ENCODE measurements around the gene HSPA14. TPM values are rescaled to one million over a fixed set of nuclear protein-coding genes. Genes with fewer than 3 reads are reported as not detected.

Gene HSPA14
- total and polyA plus RNA-seq, 2 of the 4 experiments (the other 2 are of a cell fraction): 10.3 to 11.8 TPM

GRCh38 chr10:14820010-14820774 is 17.9 kb upstream of the HSPA14 start:
- H2AK5ac ChIP-seq (ENCODE audit: low read depth, low read length): peak overlapping the region; percentile 92; the same call in 1 of the 2 replicates
- H3K14ac ChIP-seq (replicated peaks; ENCODE audit: low read depth, low read length): peak overlapping the region; percentile 55; the same call in 1 of the 2 replicates
- CTCF ChIA-PET: interaction anchor here (0.5 kb wide), 1 partner anchor 284 kb away, joined by 3 read pairs; no protein-coding TSS in a partner anchor
- no peaks in the 10 kb centered on the region; the same call in 1 of the 2 replicates for H3K27me3 ChIP-seq (ENCODE audit: control insufficient read depth, insufficient read depth, low read length)
- peak overlapping the region; percentile 12 to 49; a peak in 3 of 4 replicates for H4K8ac ChIP-seq (ENCODE audit: low read depth in 2 of 2, low read length in 2 of 2)
- H2BK5ac ChIP-seq (ENCODE audit: low read depth, low read length, poor library complexity, severe bottlenecking): peak overlapping the region; percentile 29
- no peak overlapping the region for H2AK9ac ChIP-seq (replicated peaks; ENCODE audit: low read depth, low read length, poor library complexity)
- H4K91ac ChIP-seq (ENCODE audit: insufficient read depth, low read depth, low read length): peak overlapping the region; percentile 72
- H4K20me1 ChIP-seq (ENCODE audit: insufficient read depth, low read length): no peaks in the 10 kb centered on the region
- H3K36me3 ChIP-seq (ENCODE audit: control insufficient read depth, insufficient read depth, low read length): no peaks in the 10 kb centered on the region
- WGBS, 2 experiments (ENCODE audit: extremely low coverage in 2 of 2, insufficient read length in 1 of 2): no CpG with 5 or more reads among the region's 10 CpGs
- H3K9me3 ChIP-seq (ENCODE audit: control insufficient read depth, insufficient read depth, low read length): no peaks in the 10 kb centered on the region
- H3K4ac ChIP-seq (ENCODE audit: low read depth, low read length): peak overlapping the region; percentile 73
- in situ Hi-C loops (cut with MboI; ENCODE audit: low sequenced_read_pairs): loop anchor here (5.0 to 25.0 kb wide), 3 partner anchors 225 to 633 kb away; no protein-coding TSS in a partner anchor
- POLR2A ChIA-PET (ENCODE audit: unreplicated experiment): interaction anchor here (0.6 kb wide), 1 partner anchor 208 kb away, joined by 3 read pairs; no protein-coding TSS in a partner anchor
- H3K56ac ChIP-seq (ENCODE audit: extremely low read depth, insufficient read depth, low read length): no peak overlapping the region
- H3K27ac ChIP-seq (ENCODE audit: insufficient read depth, low read length): peak overlapping the region; percentile 5; the same call in 1 of the 2 replicates
- H3K4me3 ChIP-seq (ENCODE audit: insufficient read depth, low read depth, low read length): no peak overlapping the region
- peaks cover 3% of the 10 kb centered on the region for H3K4me1 ChIP-seq (ENCODE audit: control insufficient read depth, insufficient read depth, low read length)
- no peak overlapping the region for H3K9ac ChIP-seq (ENCODE audit: low read depth, low read length)
- peak overlapping the region; percentile 16 for H3K4me2 ChIP-seq (ENCODE audit: low read depth, low read length)
- peaks cover 0 to 4% of the 10 kb centered on the region in 2 experiments; a peak in 1 of 4 replicates for H3K79me1 ChIP-seq (ENCODE audit: low read depth in 1 of 2, low read length in 2 of 2)
- H2BK15ac ChIP-seq (ENCODE audit: low read depth, low read length): peak overlapping the region; percentile 79; the same call in 1 of the 3 replicates
- H2BK120ac ChIP-seq (ENCODE audit: low read depth, low read length): peak overlapping the region; percentile 79
- DNase-seq (peak; percentile 95), ATAC-seq (ENCODE audit: low read depth) (peak; percentile 97)
- intact Hi-C loops (cut with micrococcal nuclease): loop anchor here (5.0 to 10.0 kb wide), 2 partner anchors 163 to 625 kb away; no protein-coding TSS in a partner anchor
- dilution Hi-C loops (cut with HindIII; ENCODE audit: low sequenced_read_pairs, unreplicated experiment): no loop called here
- no peak overlapping the region for H3K23ac ChIP-seq (ENCODE audit: low read depth, low read length)
- peak overlapping the region; percentile 91 for H2BK20ac ChIP-seq (ENCODE audit: low read depth, low read length)
- no peak overlapping the region for H3K18ac ChIP-seq (ENCODE audit: low read depth, low read length)
- H4K5ac ChIP-seq (ENCODE audit: low read depth, low read length): no peak overlapping the region
- H2AFZ ChIP-seq (replicated peaks; ENCODE audit: low read length, poor library complexity): peak overlapping the region; percentile 33
- BruUV-seq (replicated peaks): no TSS peak
- H3K9me1 ChIP-seq (ENCODE audit: insufficient read depth, low read length): peaks cover 4% of the 10 kb centered on the region; the same call in 1 of the 2 replicates
- TF ChIP-seq POLR2A (IDR thresholded peaks at IDR 0.05; ENCODE audit: low read depth, low read length) (no peak), NFE2L2 (IDR thresholded peaks at IDR 0.05; ENCODE audit: low read depth, low read length) (no peak), ELK1 (IDR thresholded peaks at IDR 0.05; ENCODE audit: borderline replicate concordance, low read depth, low read length) (no peak), CEBPB (IDR thresholded peaks at IDR 0.05; ENCODE audit: low read depth, low read length) (no peak), BHLHE40 (IDR thresholded peaks at IDR 0.05; ENCODE audit: low read depth, low read length) (no peak), SMC3 (IDR thresholded peaks at IDR 0.05; ENCODE audit: low read depth, low read length) (peak; percentile 7; the same call in 1 of the 2 replicates), CHD1 (IDR thresholded peaks at IDR 0.05; ENCODE audit: low read depth, low read length) (no peak), CTCF (conservative IDR thresholded peaks at IDR 0.05; ENCODE audit: low read depth, low read length) (peak; percentile 30), MAZ (IDR thresholded peaks at IDR 0.05; ENCODE audit: borderline replicate concordance, low read depth, low read length) (no peak), RAD21 (IDR thresholded peaks at IDR 0.05; ENCODE audit: low read length) (peak; percentile 33; the same call in 1 of the 2 replicates), RFX5 (IDR thresholded peaks at IDR 0.05; ENCODE audit: low read depth, low read length) (no peak), RCOR1 (IDR thresholded peaks at IDR 0.05; ENCODE audit: insufficient replicate concordance, low read length) (no peak), USF2 (IDR thresholded peaks at IDR 0.05; ENCODE audit: low read depth, low read length) (no peak)
